HEK293 (cell line): ENCODE data around the gene BLMH.

ENCODE experiments used
- CTCF ChIA-PET: fragments of 350-600 bp; formaldehyde crosslinking; extraction: SDS; loops from one replicate; lab custom pipeline; 2021; ENCODE audit warnings: antibody characterized with exemption; lab: Yijun Ruan, JAX
- POLR2A ChIA-PET: fragments of 300-600 bp; formaldehyde crosslinking; extraction: SDS; loops from one replicate; lab custom pipeline; 2020; ENCODE audit warnings: antibody characterized with exemption, inconsistent platforms; lab: Yijun Ruan, JAX
- H3K27ac ChIP-seq: fragments of 200-500 bp; sonication (Bioruptor generic); 2 replicates; pipeline ENCODE4 v1.5.1; 2014; ENCODE audit warnings: low read depth, low read length, control low read depth, inconsistent platforms; ENCODE audit errors: extremely low read depth
- H3K36me3 ChIP-seq, 2 experiments: fragments of 200-500 bp in 1 of 2; sonication (Bioruptor generic) in 1 of 2; 1 replicate in 1 of 2; 2 replicates in 1 of 2; pipeline ENCODE4 v1.5.1; 2014 to 2017; ENCODE audit warnings: inconsistent platforms in 2 of 2, low read length in 2 of 2; ENCODE audit not compliant: control insufficient read depth in 2 of 2, insufficient read depth in 1 of 2
- H3K4me1 ChIP-seq: fragments of 200-500 bp; sonication (Bioruptor generic); 2 replicates; pipeline ENCODE4 v1.5.1; 2014; ENCODE audit warnings: mild to moderate bottlenecking, low read length, inconsistent platforms; ENCODE audit not compliant: control insufficient read depth, insufficient read depth
- H3K4me3 ChIP-seq: 2 replicates; pipeline ENCODE4 v1.5.1; 2011; ENCODE audit warnings: low read depth, mild to moderate bottlenecking, control low read depth, low read length, moderate library complexity
- H3K9me3 ChIP-seq: fragments of 200-500 bp; sonication (Bioruptor generic); 2 replicates; pipeline ENCODE4 v1.5.1; 2014; ENCODE audit warnings: low read depth, low read length, inconsistent platforms; ENCODE audit not compliant: control insufficient read depth, insufficient read depth
- FEZF1 ChIP-seq: fragments of 450-650 bp; formaldehyde crosslinking; IDR thresholded peaks from 2 replicates; pipeline ENCODE4 v1.5.1; 2016; ENCODE audit warnings: missing biosample characterization, missing genetic modification characterization
- GFI1B ChIP-seq: fragments of 450-650 bp; formaldehyde crosslinking; IDR thresholded peaks from 2 replicates; pipeline ENCODE4 v1.5.1; 2016; ENCODE audit warnings: missing biosample characterization, missing genetic modification characterization
- KLF8 ChIP-seq: fragments of 450-650 bp; formaldehyde crosslinking; IDR thresholded peaks from 2 replicates; pipeline ENCODE4 v1.5.1; 2016; ENCODE audit warnings: missing biosample characterization, missing genetic modification characterization
- OVOL3 ChIP-seq: fragments of 450-650 bp; formaldehyde crosslinking; IDR thresholded peaks from 2 replicates; pipeline ENCODE4 v1.5.1; 2016; ENCODE audit warnings: missing biosample characterization, missing genetic modification characterization
- SP3 ChIP-seq: fragments of 450-650 bp; formaldehyde crosslinking; IDR thresholded peaks from 2 replicates; pipeline ENCODE4 v1.5.1; 2016; ENCODE audit warnings: missing biosample characterization, missing genetic modification characterization
- SP7 ChIP-seq: fragments of 450-650 bp; formaldehyde crosslinking; IDR thresholded peaks from 2 replicates; pipeline ENCODE4 v1.5.1; 2016; ENCODE audit warnings: missing biosample characterization, missing genetic modification characterization
- YY2 ChIP-seq: fragments of 450-650 bp; formaldehyde crosslinking; IDR thresholded peaks from 2 replicates; pipeline ENCODE4 v1.5.1; 2016; ENCODE audit warnings: missing biosample characterization, missing genetic modification characterization
- ZFP37 ChIP-seq: fragments of 450-650 bp; formaldehyde crosslinking; IDR thresholded peaks from 2 replicates; pipeline ENCODE4 v1.5.1; 2016; ENCODE audit warnings: missing biosample characterization, missing genetic modification characterization
- ZNF114 ChIP-seq: fragments of 450-650 bp; formaldehyde crosslinking; IDR thresholded peaks from 2 replicates; pipeline ENCODE4 v1.5.0; 2017; ENCODE audit warnings: missing biosample characterization, missing genetic modification characterization
- ZNF133 ChIP-seq: fragments of 450-650 bp; formaldehyde crosslinking; IDR thresholded peaks from 2 replicates; pipeline ENCODE4 v1.5.1; 2016; ENCODE audit warnings: missing biosample characterization, missing genetic modification characterization
- ZNF366 ChIP-seq: fragments of 450-650 bp; formaldehyde crosslinking; conservative IDR thresholded peaks from 2 replicates; pipeline ENCODE4 v1.5.1; 2016; ENCODE audit warnings: missing biosample characterization, missing genetic modification characterization
- ZNF423 ChIP-seq: fragments of 450-650 bp; formaldehyde crosslinking; IDR thresholded peaks from 2 replicates; pipeline ENCODE4 v1.5.1; 2016; ENCODE audit warnings: missing biosample characterization, missing genetic modification characterization
- ZNF529 ChIP-seq: fragments of 450-650 bp; formaldehyde crosslinking; IDR thresholded peaks from 2 replicates; pipeline ENCODE4 v1.5.1; 2017; ENCODE audit warnings: missing genetic modification characterization, missing biosample characterization; ENCODE audit not compliant: insufficient replicate concordance
- ZNF558 ChIP-seq: fragments of 450-650 bp; formaldehyde crosslinking; IDR thresholded peaks from 2 replicates; pipeline ENCODE4 v1.5.1; 2016; ENCODE audit warnings: missing biosample characterization, missing genetic modification characterization
- ZNF585B ChIP-seq: fragments of 450-650 bp; formaldehyde crosslinking; IDR thresholded peaks from 2 replicates; pipeline ENCODE4 v1.5.1; 2016; ENCODE audit warnings: missing biosample characterization, missing genetic modification characterization
- ZNF626 ChIP-seq: fragments of 450-650 bp; sonication (Bioruptor Pico); formaldehyde crosslinking; IDR thresholded peaks from 2 replicates; pipeline ENCODE4 v1.5.1; 2018; ENCODE audit warnings: missing biosample characterization, missing genetic modification characterization, inconsistent platforms
- ZNF670 ChIP-seq: fragments of 450-650 bp; formaldehyde crosslinking; IDR thresholded peaks from 2 replicates; pipeline ENCODE4 v1.5.1; 2016; ENCODE audit warnings: missing biosample characterization, missing genetic modification characterization, low read depth
- ZNF776 ChIP-seq: fragments of 450-650 bp; formaldehyde crosslinking; IDR thresholded peaks from 2 replicates; pipeline ENCODE4 v1.5.0; 2017; ENCODE audit warnings: missing biosample characterization, missing genetic modification characterization, borderline replicate concordance
- ZSCAN30 ChIP-seq: fragments of 450-650 bp; IDR thresholded peaks from 2 replicates; pipeline ENCODE4 v1.5.1; 2018; ENCODE audit warnings: missing biosample characterization, mild to moderate bottlenecking, missing genetic modification characterization, moderate library complexity
- ZSCAN5A ChIP-seq: fragments of 450-650 bp; formaldehyde crosslinking; IDR thresholded peaks from 2 replicates; pipeline ENCODE4 v1.5.1; 2016; ENCODE audit warnings: missing biosample characterization, missing genetic modification characterization
- TF ChIP-seq, protein P1 (sequence below): fragments of 450-650 bp; formaldehyde crosslinking; IDR thresholded peaks from 2 replicates; pipeline ENCODE4 v1.5.1; 2016; ENCODE audit warnings: missing biosample characterization, missing genetic modification characterization
- TF ChIP-seq, protein P2 (sequence below): fragments of 450-650 bp; formaldehyde crosslinking; IDR thresholded peaks from 2 replicates; pipeline ENCODE4 v1.5.1; 2016; ENCODE audit warnings: missing biosample characterization, missing genetic modification characterization
- TF ChIP-seq, protein P3 (sequence below): fragments of 450-650 bp; formaldehyde crosslinking; IDR thresholded peaks from 2 replicates; pipeline ENCODE4; 2016; ENCODE audit warnings: missing biosample characterization, missing genetic modification characterization
- TF ChIP-seq, protein P4 (sequence below): fragments of 450-650 bp; formaldehyde crosslinking; IDR thresholded peaks from 2 replicates; pipeline ENCODE4 v1.5.1; 2016; ENCODE audit warnings: missing biosample characterization, missing genetic modification characterization, borderline replicate concordance

The BLMH gene

GRCh38 chr17:30263552-30264333 lies 28.0 kb downstream of the BLMH start (continued):
- TF ChIP-seq ZNF670 (tag by site-specific recombination) (no peak), OVOL3 (tag by site-specific recombination) (peak; percentile 47; the same call in 1 of the 2 replicates), ZNF114 (tag by site-specific recombination) (no peak), ZNF585B (no peak), SP3 (tag by site-specific recombination) (no peak), FEZF1 (peak; percentile 51)

- CTCF ChIA-PET, result interaction anchor here (0.5 to 0.9 kb wide), 3 partner anchors 14 to 162 kb away, joined by 3 read pairs; no protein-coding TSS in a partner anchor
- H3K36me3 ChIP-seq, result peaks cover 30 to 76% of the 10 kb centered on the region in 2 experiments
- POLR2A ChIA-PET, result no interaction called here
- TF ChIP-seq, protein P1, sequence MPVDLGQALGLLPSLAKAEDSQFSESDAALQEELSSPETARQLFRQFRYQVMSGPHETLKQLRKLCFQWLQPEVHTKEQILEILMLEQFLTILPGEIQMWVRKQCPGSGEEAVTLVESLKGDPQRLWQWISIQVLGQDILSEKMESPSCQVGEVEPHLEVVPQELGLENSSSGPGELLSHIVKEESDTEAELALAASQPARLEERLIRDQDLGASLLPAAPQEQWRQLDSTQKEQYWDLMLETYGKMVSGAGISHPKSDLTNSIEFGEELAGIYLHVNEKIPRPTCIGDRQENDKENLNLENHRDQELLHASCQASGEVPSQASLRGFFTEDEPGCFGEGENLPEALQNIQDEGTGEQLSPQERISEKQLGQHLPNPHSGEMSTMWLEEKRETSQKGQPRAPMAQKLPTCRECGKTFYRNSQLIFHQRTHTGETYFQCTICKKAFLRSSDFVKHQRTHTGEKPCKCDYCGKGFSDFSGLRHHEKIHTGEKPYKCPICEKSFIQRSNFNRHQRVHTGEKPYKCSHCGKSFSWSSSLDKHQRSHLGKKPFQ (tag by site-specific recombination), result no peak
- no peak for TF ChIP-seq GFI1B (tag by site-specific recombination)
- no peak for TF ChIP-seq KLF8 (tag by site-specific recombination)
- TF ChIP-seq, protein P2, sequence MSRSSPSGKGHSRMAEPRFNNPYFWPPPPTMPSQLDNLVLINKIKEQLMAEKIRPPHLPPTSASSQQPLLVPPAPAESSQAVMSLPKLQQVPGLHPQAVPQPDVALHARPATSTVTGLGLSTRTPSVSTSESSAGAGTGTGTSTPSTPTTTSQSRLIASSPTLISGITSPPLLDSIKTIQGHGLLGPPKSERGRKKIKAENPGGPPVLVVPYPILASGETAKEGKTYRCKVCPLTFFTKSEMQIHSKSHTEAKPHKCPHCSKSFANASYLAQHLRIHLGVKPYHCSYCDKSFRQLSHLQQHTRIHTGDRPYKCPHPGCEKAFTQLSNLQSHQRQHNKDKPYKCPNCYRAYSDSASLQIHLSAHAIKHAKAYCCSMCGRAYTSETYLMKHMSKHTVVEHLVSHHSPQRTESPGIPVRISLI (tag by site-specific recombination), result 0 out of 2 replicates have a peak, but pooled peaks have one; percentile 25
- no peak for TF ChIP-seq ZNF423 (tag by site-specific recombination)
- TF ChIP-seq ZNF529 (tag by site-specific recombination), result no peak
- no peak for TF ChIP-seq ZNF558 (tag by site-specific recombination)
- no peak for TF ChIP-seq ZNF776 (tag by site-specific recombination)
- TF ChIP-seq ZNF133, result no peak
- TF ChIP-seq ZNF366 (tag by site-specific recombination), result peak; percentile 65
- TF ChIP-seq FEZF1, result no peak
- peak; percentile 45; the same call in 1 of the 2 replicates for TF ChIP-seq SP7 (tag by site-specific recombination)
- no peak for TF ChIP-seq ZSCAN30 (tag by site-specific recombination)
- TF ChIP-seq YY2 (tag by site-specific recombination), result no peak
- TF ChIP-seq, protein P3, sequence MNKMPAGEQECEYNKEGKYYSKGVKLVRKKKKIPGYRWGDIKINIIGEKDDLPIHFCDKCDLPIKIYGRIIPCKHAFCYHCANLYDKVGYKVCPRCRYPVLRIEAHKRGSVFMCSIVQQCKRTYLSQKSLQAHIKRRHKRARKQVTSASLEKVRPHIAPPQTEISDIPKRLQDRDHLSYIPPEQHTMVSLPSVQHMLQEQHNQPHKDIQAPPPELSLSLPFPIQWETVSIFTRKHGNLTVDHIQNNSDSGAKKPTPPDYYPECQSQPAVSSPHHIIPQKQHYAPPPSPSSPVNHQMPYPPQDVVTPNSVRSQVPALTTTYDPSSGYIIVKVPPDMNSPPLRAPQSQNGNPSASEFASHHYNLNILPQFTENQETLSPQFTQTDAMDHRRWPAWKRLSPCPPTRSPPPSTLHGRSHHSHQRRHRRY (tag by site-specific recombination), result no peak
- no peak for TF ChIP-seq ZNF626 (tag by site-specific recombination)
- TF ChIP-seq ZSCAN5A (tag by site-specific recombination), result no peak
- TF ChIP-seq, protein P4, sequence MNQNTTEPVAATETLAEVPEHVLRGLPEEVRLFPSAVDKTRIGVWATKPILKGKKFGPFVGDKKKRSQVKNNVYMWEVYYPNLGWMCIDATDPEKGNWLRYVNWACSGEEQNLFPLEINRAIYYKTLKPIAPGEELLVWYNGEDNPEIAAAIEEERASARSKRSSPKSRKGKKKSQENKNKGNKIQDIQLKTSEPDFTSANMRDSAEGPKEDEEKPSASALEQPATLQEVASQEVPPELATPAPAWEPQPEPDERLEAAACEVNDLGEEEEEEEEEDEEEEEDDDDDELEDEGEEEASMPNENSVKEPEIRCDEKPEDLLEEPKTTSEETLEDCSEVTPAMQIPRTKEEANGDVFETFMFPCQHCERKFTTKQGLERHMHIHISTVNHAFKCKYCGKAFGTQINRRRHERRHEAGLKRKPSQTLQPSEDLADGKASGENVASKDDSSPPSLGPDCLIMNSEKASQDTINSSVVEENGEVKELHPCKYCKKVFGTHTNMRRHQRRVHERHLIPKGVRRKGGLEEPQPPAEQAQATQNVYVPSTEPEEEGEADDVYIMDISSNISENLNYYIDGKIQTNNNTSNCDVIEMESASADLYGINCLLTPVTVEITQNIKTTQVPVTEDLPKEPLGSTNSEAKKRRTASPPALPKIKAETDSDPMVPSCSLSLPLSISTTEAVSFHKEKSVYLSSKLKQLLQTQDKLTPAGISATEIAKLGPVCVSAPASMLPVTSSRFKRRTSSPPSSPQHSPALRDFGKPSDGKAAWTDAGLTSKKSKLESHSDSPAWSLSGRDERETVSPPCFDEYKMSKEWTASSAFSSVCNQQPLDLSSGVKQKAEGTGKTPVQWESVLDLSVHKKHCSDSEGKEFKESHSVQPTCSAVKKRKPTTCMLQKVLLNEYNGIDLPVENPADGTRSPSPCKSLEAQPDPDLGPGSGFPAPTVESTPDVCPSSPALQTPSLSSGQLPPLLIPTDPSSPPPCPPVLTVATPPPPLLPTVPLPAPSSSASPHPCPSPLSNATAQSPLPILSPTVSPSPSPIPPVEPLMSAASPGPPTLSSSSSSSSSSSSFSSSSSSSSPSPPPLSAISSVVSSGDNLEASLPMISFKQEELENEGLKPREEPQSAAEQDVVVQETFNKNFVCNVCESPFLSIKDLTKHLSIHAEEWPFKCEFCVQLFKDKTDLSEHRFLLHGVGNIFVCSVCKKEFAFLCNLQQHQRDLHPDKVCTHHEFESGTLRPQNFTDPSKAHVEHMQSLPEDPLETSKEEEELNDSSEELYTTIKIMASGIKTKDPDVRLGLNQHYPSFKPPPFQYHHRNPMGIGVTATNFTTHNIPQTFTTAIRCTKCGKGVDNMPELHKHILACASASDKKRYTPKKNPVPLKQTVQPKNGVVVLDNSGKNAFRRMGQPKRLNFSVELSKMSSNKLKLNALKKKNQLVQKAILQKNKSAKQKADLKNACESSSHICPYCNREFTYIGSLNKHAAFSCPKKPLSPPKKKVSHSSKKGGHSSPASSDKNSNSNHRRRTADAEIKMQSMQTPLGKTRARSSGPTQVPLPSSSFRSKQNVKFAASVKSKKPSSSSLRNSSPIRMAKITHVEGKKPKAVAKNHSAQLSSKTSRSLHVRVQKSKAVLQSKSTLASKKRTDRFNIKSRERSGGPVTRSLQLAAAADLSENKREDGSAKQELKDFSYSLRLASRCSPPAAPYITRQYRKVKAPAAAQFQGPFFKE (tag by site-specific recombination), result no peak
- no peak for TF ChIP-seq ZFP37 (tag by site-specific recombination)
Measured at GRCh38 chr17:30256756-30257506, 34.8 kb downstream of the BLMH start.

More at GRCh38 chr17:30256756-30257506, 34.8 kb downstream of the BLMH start:
- Histone ChIP-seq H3K27ac (no peak overlapping the region), H3K4me3 (no peak overlapping the region), H3K9me3 (no peaks in the 10 kb centered on the region), H3K4me1 (peaks cover 3% of the 10 kb centered on the region; the same call in 1 of the 2 replicates)
